Activated CD4-positive, alpha-beta T cell treated with anti-CD3 and anti-CD28 coated beads for 48 hours (primary cell): ENCODE data around the gene CETN3.
"Not testable (repeated sequence)": the region's sequence is repeated elsewhere in the genome, so short reads cannot be mapped to it uniquely, and the experiment has no call there.

Source experiments
- DNase-seq: peaks from one replicate; pipeline ENCODE4 v3.0.0-alpha.2; 2020

CETN3 gene

GRCh38 chr5:90381213-90381929 is 28.2 kb downstream of the CETN3 start:
- no peak for DNase-seq

GRCh38 chr5:90379652-90380051 is 29.9 kb downstream of the CETN3 start:
- no peak for DNase-seq

- DNase-seq: no peak
Observed at GRCh38 chr5:90378752-90379151, 30.8 kb downstream of the CETN3 start.

- not testable (repeated sequence) for DNase-seq
Observed at GRCh38 chr5:90371269-90371668, 38.3 kb downstream of the CETN3 start.

GRCh38 chr5:90368454-90369246 is 40.9 kb downstream of the CETN3 start:
- no peak for DNase-seq

- DNase-seq: no peak
Observed at GRCh38 chr5:90367879-90368278, 41.7 kb downstream of the CETN3 start.

GRCh38 chr5:90366948-90367347 is 42.6 kb downstream of the CETN3 start:
- no peak for DNase-seq

- no peak for DNase-seq
Observed at GRCh38 chr5:90365328-90365727, 44.2 kb downstream of the CETN3 start.

- no peak for DNase-seq
Observed at GRCh38 chr5:90359073-90359920, 50.3 kb downstream of the CETN3 start.

- DNase-seq: no peak
Observed at GRCh38 chr5:90356622-90357021, 52.9 kb downstream of the CETN3 start.

GRCh38 chr5:90356176-90356575 is 53.4 kb downstream of the CETN3 start:
- DNase-seq: no peak

GRCh38 chr5:90355635-90356034 is 53.9 kb downstream of the CETN3 start:
- no peak for DNase-seq

GRCh38 chr5:90353254-90353653 is 56.3 kb downstream of the CETN3 start:
- no peak for DNase-seq

- no peak for DNase-seq
Observed at GRCh38 chr5:90351101-90351500, 58.5 kb downstream of the CETN3 start.

- DNase-seq: no peak
Observed at GRCh38 chr5:90347462-90347861, 62.1 kb downstream of the CETN3 start.

- no peak for DNase-seq
Observed at GRCh38 chr5:90345684-90346083, 63.9 kb downstream of the CETN3 start.

GRCh38 chr5:90344689-90345088 is 64.9 kb downstream of the CETN3 start:
- no peak for DNase-seq

- not testable (repeated sequence) for DNase-seq
Observed at GRCh38 chr5:90343731-90344130, 65.8 kb downstream of the CETN3 start.

GRCh38 chr5:90342576-90342975 is 67.0 kb downstream of the CETN3 start:
- no peak for DNase-seq
